GM23338 (cell line): ENCODE results near the gene PTPRN2.

Experiments used
- CREB1 ChIP-seq: fragments of 250-450 bp; sonication (Bioruptor Pico); IDR thresholded peaks from 2 replicates; pipeline ENCODE4 v1.5.0; 2020; ENCODE audit warnings: low read depth, mild to moderate bottlenecking, moderate library complexity
- EZH2 ChIP-seq: fragments of 200-600 bp; sonication (generic); IDR thresholded peaks from one replicate; pipeline ENCODE4 v1.8.0; 2017; ENCODE audit warnings: antibody characterized with exemption, mild to moderate bottlenecking, low read depth; ENCODE audit not compliant: unreplicated experiment
- EZH2phosphoT487 ChIP-seq: fragments of 200-600 bp; sonication (generic); IDR thresholded peaks from one replicate; pipeline ENCODE4 v1.8.1; 2018; ENCODE audit warnings: antibody characterized with exemption; ENCODE audit not compliant: unreplicated experiment
- JUNB ChIP-seq: IDR thresholded peaks from one replicate; pipeline ENCODE4 v1.6.1; 2016; ENCODE audit warnings: antibody characterized with exemption; ENCODE audit not compliant: unreplicated experiment
- NANOG ChIP-seq: IDR thresholded peaks from 2 replicates; pipeline ENCODE4 v1.6.1; 2016; ENCODE audit warnings: antibody characterized with exemption, borderline replicate concordance
- POLR2AphosphoS5 ChIP-seq: IDR thresholded peaks from 2 replicates; pipeline ENCODE4 v1.6.1; 2016; ENCODE audit warnings: antibody characterized with exemption, low read depth
- STAT1 ChIP-seq: IDR thresholded peaks from one replicate; pipeline ENCODE4 v1.6.1; 2016; ENCODE audit warnings: antibody characterized with exemption; ENCODE audit not compliant: unreplicated experiment
- TF ChIP-seq, protein P1 (sequence below), 2 experiments: fragments of 200-600 bp in 1 of 2; sonication (generic) in 1 of 2; conservative IDR thresholded peaks; 2 replicates each; pipeline versions ENCODE4 v1.5.1 to v1.6.1; 2016 to 2017; ENCODE audit warnings: antibody characterized with exemption in 2 of 2, low read depth in 2 of 2, mild to moderate bottlenecking in 2 of 2, moderate library complexity in 1 of 2
- TF ChIP-seq, protein P2 (sequence below): IDR thresholded peaks from one replicate; pipeline ENCODE4 v1.6.1; 2018; ENCODE audit warnings: antibody characterized with exemption; ENCODE audit not compliant: unreplicated experiment
- TF ChIP-seq, protein P3 (sequence below): IDR thresholded peaks from 2 replicates; pipeline ENCODE4 v1.6.1; 2016; ENCODE audit warnings: antibody characterized with exemption

DNA sequence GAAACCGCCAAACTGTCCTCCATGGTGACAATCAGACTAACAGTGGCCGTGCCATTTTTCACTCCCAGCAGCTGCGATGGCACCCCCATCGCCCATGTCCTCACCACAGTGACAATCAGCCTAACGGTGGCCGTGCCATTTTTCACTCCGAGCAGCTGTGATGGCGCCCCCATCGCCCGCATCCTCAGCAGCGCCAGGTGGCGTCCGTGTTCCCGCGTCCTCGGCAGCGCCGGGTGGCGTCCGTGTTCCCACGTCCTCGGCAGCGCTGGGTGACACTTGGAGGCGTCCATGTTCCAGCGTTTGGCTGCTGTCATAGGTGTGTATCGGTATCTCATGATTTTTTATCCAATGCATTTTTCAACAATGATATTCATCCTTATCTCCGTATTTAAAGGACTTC, 267.3 kb downstream of the PTPRN2 start:
- TF ChIP-seq CREB1 (CRISPR knock-in tag) (no peak), EZH2 (no peak), POLR2AphosphoS5 (no peak), JUNB (no peak), STAT1 (no peak), EZH2phosphoT487 (no peak), NANOG (no peak)
- TF ChIP-seq, protein P1, sequence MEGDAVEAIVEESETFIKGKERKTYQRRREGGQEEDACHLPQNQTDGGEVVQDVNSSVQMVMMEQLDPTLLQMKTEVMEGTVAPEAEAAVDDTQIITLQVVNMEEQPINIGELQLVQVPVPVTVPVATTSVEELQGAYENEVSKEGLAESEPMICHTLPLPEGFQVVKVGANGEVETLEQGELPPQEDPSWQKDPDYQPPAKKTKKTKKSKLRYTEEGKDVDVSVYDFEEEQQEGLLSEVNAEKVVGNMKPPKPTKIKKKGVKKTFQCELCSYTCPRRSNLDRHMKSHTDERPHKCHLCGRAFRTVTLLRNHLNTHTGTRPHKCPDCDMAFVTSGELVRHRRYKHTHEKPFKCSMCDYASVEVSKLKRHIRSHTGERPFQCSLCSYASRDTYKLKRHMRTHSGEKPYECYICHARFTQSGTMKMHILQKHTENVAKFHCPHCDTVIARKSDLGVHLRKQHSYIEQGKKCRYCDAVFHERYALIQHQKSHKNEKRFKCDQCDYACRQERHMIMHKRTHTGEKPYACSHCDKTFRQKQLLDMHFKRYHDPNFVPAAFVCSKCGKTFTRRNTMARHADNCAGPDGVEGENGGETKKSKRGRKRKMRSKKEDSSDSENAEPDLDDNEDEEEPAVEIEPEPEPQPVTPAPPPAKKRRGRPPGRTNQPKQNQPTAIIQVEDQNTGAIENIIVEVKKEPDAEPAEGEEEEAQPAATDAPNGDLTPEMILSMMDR (conservative IDR thresholded peaks at IDR 0.05; ENCODE audit: low read depth in 2 of 2) = no peak
- TF ChIP-seq, protein P2, sequence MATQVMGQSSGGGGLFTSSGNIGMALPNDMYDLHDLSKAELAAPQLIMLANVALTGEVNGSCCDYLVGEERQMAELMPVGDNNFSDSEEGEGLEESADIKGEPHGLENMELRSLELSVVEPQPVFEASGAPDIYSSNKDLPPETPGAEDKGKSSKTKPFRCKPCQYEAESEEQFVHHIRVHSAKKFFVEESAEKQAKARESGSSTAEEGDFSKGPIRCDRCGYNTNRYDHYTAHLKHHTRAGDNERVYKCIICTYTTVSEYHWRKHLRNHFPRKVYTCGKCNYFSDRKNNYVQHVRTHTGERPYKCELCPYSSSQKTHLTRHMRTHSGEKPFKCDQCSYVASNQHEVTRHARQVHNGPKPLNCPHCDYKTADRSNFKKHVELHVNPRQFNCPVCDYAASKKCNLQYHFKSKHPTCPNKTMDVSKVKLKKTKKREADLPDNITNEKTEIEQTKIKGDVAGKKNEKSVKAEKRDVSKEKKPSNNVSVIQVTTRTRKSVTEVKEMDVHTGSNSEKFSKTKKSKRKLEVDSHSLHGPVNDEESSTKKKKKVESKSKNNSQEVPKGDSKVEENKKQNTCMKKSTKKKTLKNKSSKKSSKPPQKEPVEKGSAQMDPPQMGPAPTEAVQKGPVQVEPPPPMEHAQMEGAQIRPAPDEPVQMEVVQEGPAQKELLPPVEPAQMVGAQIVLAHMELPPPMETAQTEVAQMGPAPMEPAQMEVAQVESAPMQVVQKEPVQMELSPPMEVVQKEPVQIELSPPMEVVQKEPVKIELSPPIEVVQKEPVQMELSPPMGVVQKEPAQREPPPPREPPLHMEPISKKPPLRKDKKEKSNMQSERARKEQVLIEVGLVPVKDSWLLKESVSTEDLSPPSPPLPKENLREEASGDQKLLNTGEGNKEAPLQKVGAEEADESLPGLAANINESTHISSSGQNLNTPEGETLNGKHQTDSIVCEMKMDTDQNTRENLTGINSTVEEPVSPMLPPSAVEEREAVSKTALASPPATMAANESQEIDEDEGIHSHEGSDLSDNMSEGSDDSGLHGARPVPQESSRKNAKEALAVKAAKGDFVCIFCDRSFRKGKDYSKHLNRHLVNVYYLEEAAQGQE = no peak
- TF ChIP-seq, protein P3, sequence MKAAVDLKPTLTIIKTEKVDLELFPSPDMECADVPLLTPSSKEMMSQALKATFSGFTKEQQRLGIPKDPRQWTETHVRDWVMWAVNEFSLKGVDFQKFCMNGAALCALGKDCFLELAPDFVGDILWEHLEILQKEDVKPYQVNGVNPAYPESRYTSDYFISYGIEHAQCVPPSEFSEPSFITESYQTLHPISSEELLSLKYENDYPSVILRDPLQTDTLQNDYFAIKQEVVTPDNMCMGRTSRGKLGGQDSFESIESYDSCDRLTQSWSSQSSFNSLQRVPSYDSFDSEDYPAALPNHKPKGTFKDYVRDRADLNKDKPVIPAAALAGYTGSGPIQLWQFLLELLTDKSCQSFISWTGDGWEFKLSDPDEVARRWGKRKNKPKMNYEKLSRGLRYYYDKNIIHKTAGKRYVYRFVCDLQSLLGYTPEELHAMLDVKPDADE = no peak
